ENCODE results near the gene ARHGEF37.
"Not testable (repeated sequence)": the region's sequence is repeated elsewhere in the genome, so short reads cannot be mapped to it uniquely, and the experiment has no call there.

Gene ARHGEF37

GRCh38 chr5:149630337-149630736 lies 49.0 kb downstream of the ARHGEF37 start:
- DNase-seq = no peak

- no peak for DNase-seq
Measured at GRCh38 chr5:149631506-149631905, 50.2 kb downstream of the ARHGEF37 start.

- DNase-seq = no peak
Measured at GRCh38 chr5:149632311-149633251, 51.3 kb downstream of the ARHGEF37 start.

GRCh38 chr5:149633476-149634350 lies 52.4 kb downstream of the ARHGEF37 start:
- DNase-seq = no peak

GRCh38 chr5:149635394-149635793 lies 54.1 kb downstream of the ARHGEF37 start:
- DNase-seq = no peak

GRCh38 chr5:149636191-149636860 lies 55.0 kb downstream of the ARHGEF37 start:
- no peak for DNase-seq

- DNase-seq = peak; percentile 51
Measured at GRCh38 chr5:149636861-149637246, 55.6 kb downstream of the ARHGEF37 start.

GRCh38 chr5:149638136-149638535 lies 56.8 kb downstream of the ARHGEF37 start:
- no peak for DNase-seq

- DNase-seq = no peak
Measured at GRCh38 chr5:149638546-149639241, 57.4 kb downstream of the ARHGEF37 start.

- DNase-seq = no peak
Measured at GRCh38 chr5:149639737-149640136, 58.4 kb downstream of the ARHGEF37 start.

- DNase-seq = no peak
Measured at GRCh38 chr5:149640350-149640999, 59.2 kb downstream of the ARHGEF37 start.

- DNase-seq = no peak
Measured at GRCh38 chr5:149641000-149641576, 59.8 kb downstream of the ARHGEF37 start.

- DNase-seq = no peak
Measured at GRCh38 chr5:149641600-149641999, 60.3 kb downstream of the ARHGEF37 start.

GRCh38 chr5:149643781-149644180 lies 62.5 kb downstream of the ARHGEF37 start:
- no peak for DNase-seq

- no peak for DNase-seq
Measured at GRCh38 chr5:149644629-149645028, 63.3 kb downstream of the ARHGEF37 start.

GRCh38 chr5:149645236-149645635 lies 63.9 kb downstream of the ARHGEF37 start:
- no peak for DNase-seq

- DNase-seq = no peak
Measured at GRCh38 chr5:149645725-149646124, 64.4 kb downstream of the ARHGEF37 start.

- no peak for DNase-seq
Measured at GRCh38 chr5:149646564-149646963, 65.3 kb downstream of the ARHGEF37 start.

- no peak for DNase-seq
Measured at GRCh38 chr5:149647334-149647733, 66.0 kb downstream of the ARHGEF37 start.

GRCh38 chr5:149648464-149649393 lies 67.4 kb downstream of the ARHGEF37 start:
- not testable (repeated sequence) for DNase-seq
